ENCODE results near the gene CEP97.

The CEP97 gene

DNA sequence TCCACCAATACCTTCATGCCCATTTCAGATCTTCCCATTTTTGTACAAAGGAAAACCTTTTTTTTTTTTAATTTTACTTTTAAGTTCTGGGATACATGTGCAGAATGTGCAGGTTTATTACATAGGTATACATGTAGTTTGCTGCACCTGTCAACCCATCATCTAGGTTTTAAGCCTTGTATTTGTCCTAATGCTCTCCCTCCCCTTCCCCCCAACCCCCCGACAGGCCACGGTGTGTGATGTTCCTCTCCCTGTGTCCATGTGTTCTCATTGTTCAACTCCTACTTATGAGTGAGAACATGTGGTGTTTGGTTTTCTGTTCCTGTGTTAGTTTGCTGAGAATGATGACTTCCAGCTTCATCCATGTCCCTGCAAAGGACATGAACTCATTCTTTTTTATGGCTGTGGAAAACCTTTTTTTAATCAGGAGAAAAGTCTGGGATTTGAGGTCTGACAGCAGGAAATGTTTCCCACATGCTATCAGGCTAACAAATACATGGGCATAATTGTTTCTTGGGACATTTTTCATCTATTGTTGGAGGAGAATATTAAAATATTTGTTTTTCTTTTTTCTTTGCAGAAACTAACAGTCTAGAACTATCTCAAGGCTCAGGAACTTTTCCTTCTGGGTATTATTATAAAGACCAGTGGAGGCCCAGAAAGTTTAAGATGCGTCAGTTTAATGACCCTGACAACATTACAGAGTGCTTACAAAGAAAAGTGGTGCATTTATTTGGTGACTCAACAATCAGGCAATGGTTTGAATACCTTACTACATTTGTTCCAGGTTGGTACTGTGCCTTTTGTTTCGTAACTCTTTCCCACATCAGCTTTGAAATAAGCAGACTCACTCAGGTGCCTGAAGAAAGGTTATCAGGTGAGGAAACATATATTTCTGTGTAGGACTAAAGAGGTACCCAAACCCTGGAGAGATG lies 92.1 kb downstream of the CEP97 start:
- DNase-seq (ENCODE audit: low read depth, low spot score): no peak

DNA sequence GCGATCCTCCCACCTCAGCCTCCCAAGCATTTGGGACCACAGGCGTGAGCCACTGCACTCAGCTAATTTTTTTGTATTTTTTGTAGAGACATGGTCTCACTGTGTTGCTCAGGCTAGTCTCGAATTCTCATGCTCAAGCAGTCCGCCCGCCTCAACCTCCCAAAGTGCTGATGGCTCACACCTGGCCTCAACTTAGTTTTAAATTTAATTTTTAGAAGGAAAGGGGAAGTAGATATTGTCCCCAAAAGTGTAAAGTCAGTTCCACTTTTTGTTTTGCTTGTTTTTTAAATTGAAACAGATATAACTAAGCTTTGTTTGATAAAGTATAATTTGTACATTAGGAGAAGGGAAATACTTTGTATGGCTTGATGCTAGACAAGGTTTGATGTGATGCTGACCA lies 93.6 kb downstream of the CEP97 start:
- DNase-seq (ENCODE audit: low read depth, low spot score): no peak

DNA sequence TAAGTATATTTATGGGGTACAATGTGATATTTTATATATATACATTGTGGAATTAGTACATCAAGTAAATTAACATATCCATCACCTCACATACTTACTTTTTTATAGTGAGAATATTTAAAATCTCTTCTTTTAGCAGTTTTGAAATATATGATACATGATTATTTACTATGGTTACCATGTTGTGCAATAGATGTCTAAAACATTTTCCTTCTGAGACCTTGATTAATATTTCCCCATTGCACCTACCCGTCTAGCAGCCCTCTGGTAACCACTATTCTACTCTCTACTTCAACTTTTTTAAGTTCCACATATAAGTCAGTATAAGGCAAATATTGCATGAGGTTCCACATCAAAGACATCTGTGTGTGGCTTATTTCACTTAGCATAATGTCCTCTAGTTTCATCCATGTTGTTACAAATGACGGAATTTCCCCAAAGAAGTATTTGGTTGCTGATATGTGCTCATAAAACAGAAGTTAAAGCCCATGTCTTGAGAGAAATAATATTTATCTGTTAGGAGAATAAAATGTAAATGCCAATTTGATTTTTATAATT lies 95.3 kb downstream of the CEP97 start:
- DNase-seq (ENCODE audit: low read depth, low spot score): no peak

Measured in brain pericyte (primary cell).